Measurements from ENCODE around the gene TMTC4. TPM values are rescaled to one million over a fixed set of nuclear protein-coding genes. Genes with fewer than 3 reads are reported as not detected.

Gene TMTC4
- polyA plus RNA-seq, 2 of the 4 experiments (the other 2 are of a cell fraction), result 15.6 to 17.5 TPM

DNA sequence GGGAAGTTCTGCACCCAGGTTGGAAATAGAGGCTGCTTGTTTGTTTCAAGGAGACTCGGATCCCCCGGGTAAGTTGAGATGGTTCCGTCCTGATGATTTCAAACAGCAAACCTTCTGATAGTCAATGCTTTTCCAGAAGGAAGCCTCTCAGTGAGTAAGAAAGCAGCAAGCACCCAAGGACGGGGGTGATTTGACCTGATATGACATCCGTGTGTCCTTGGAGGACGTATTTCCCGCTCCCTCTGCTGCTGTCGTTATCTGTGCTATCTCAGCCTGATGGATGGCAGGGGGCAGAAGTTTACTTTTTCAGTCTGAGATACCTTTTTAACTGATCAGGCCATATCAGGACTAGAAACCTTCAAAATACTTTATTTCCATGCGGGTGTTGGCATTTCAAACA lies 80.3 kb downstream of the TMTC4 start:
- 73% methylated on average over 9 of the region's 9 CpGs for WGBS (ENCODE audit: missing lambda C conversion rate)
- Histone ChIP-seq H3K4me3 (no peak overlapping the region), H3K4me1 (no peaks in the 10 kb centered on the region), H3K9me3 (no peaks in the 10 kb centered on the region), H3K27ac (no peak overlapping the region), H3K4me2 (no peak overlapping the region)
- FAIRE-seq (no peak), ATAC-seq (no peak), DNase-seq (ENCODE audit: low read depth in 1 of 2, low spot score in 1 of 2) (no peak)
- TF ChIP-seq SMC3 (IDR thresholded peaks at IDR 0.05), result no peak
- TF ChIP-seq MYC (IDR thresholded peaks at IDR 0.05; ENCODE audit: borderline replicate concordance, low read length), result no peak
- TF ChIP-seq GATA3 (IDR thresholded peaks at IDR 0.05; ENCODE audit: borderline replicate concordance), result no peak
- TF ChIP-seq NPAS2 (CRISPR knock-in tag; IDR thresholded peaks at IDR 0.05; ENCODE audit: borderline replicate concordance), result no peak
- no peak for TF ChIP-seq CHD4 (IDR thresholded peaks at IDR 0.05; ENCODE audit: borderline replicate concordance)
- TF ChIP-seq, protein P1, sequence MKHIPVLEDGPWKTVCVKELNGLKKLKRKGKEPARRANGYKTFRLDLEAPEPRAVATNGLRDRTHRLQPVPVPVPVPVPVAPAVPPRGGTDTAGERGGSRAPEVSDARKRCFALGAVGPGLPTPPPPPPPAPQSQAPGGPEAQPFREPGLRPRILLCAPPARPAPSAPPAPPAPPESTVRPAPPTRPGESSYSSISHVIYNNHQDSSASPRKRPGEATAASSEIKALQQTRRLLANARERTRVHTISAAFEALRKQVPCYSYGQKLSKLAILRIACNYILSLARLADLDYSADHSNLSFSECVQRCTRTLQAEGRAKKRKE (CRISPR knock-in tag; IDR thresholded peaks at IDR 0.05; ENCODE audit: low read depth), result no peak
- TF ChIP-seq ZFP36 (IDR thresholded peaks at IDR 0.05; ENCODE audit: borderline replicate concordance, partially characterized antibody), result no peak
- TF ChIP-seq, protein P2, sequence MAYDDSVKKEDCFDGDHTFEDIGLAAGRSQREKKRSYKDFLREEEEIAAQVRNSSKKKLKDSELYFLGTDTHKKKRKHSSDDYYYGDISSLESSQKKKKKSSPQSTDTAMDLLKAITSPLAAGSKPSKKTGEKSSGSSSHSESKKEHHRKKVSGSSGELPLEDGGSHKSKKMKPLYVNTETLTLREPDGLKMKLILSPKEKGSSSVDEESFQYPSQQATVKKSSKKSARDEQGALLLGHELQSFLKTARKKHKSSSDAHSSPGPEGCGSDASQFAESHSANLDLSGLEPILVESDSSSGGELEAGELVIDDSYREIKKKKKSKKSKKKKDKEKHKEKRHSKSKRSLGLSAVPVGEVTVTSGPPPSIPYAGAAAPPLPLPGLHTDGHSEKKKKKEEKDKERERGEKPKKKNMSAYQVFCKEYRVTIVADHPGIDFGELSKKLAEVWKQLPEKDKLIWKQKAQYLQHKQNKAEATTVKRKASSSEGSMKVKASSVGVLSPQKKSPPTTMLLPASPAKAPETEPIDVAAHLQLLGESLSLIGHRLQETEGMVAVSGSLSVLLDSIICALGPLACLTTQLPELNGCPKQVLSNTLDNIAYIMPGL (CRISPR knock-in tag; IDR thresholded peaks at IDR 0.05; ENCODE audit: borderline replicate concordance), result no peak
- TF ChIP-seq, protein P3, sequence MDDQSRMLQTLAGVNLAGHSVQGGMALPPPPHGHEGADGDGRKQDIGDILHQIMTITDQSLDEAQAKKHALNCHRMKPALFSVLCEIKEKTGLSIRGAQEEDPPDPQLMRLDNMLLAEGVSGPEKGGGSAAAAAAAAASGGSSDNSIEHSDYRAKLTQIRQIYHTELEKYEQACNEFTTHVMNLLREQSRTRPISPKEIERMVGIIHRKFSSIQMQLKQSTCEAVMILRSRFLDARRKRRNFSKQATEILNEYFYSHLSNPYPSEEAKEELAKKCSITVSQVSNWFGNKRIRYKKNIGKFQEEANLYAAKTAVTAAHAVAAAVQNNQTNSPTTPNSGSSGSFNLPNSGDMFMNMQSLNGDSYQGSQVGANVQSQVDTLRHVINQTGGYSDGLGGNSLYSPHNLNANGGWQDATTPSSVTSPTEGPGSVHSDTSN (IDR thresholded peaks at IDR 0.05), result no peak
- CTCF ChIA-PET, result interaction anchor here (0.6 kb wide), 1 partner anchor 57 kb away, joined by 3 read pairs; no protein-coding TSS in a partner anchor
- POLR2A ChIA-PET, result no interaction called here

DNA sequence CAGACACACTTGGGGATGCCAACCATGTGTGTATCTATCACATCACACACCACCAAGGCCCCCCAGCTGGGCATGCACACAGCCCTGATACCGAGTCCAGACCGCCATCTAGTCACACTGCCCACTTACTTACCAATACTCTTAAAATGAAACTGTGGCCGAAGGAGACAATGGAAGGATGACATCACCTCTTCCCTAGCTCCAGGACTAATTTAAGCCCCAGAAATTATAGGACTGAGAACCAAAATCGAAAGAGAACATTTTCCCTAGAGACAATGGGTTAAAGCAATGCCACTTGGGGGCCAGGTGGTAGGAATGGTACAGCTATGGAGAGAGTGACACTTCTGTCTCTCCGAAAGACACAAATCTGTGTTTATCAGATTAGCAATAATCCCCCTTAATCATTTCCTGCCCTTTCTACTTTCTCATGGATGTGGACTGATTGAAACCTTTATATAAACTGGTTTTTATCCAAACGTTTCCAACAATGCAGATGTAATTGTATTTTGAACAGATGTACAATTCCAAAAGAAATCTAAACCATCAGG lies 85.3 kb downstream of the TMTC4 start:
- 0 out of 3 replicates have a peak, but pooled peaks cover 4% of the 10 kb centered on the region for H3K4me1 ChIP-seq
- CTCF ChIA-PET, result interaction anchor here (0.6 to 4.2 kb wide), 7 partner anchors 9 to 355 kb away, joined by 3 to 27 read pairs (median 4); no protein-coding TSS in a partner anchor
- no peak for ATAC-seq
- H3K9me3 ChIP-seq, result no peaks in the 10 kb centered on the region
- no peak for FAIRE-seq
- no peak for TF ChIP-seq FOSB (CRISPR knock-in tag; IDR thresholded peaks at IDR 0.05)
- TF ChIP-seq POLR2A (IDR thresholded peaks at IDR 0.05; ENCODE audit: low read length), result no peak
- no peak for TF ChIP-seq KDM1A (IDR thresholded peaks at IDR 0.05; ENCODE audit: low read depth)
- TF ChIP-seq EHMT2 (IDR thresholded peaks at IDR 0.05; ENCODE audit: low read depth), result no peak
- TF ChIP-seq RFX5 (IDR thresholded peaks at IDR 0.05), result no peak
- no peak for TF ChIP-seq MYC (IDR thresholded peaks at IDR 0.05; ENCODE audit: borderline replicate concordance, low read length)
- no peak for TF ChIP-seq JUNB (IDR thresholded peaks at IDR 0.05)
- TF ChIP-seq PHF8 (IDR thresholded peaks at IDR 0.05; ENCODE audit: borderline replicate concordance, low read depth), result no peak
- no peak for TF ChIP-seq ZFP36 (IDR thresholded peaks at IDR 0.05; ENCODE audit: borderline replicate concordance, partially characterized antibody)
- TF ChIP-seq, protein P4, sequence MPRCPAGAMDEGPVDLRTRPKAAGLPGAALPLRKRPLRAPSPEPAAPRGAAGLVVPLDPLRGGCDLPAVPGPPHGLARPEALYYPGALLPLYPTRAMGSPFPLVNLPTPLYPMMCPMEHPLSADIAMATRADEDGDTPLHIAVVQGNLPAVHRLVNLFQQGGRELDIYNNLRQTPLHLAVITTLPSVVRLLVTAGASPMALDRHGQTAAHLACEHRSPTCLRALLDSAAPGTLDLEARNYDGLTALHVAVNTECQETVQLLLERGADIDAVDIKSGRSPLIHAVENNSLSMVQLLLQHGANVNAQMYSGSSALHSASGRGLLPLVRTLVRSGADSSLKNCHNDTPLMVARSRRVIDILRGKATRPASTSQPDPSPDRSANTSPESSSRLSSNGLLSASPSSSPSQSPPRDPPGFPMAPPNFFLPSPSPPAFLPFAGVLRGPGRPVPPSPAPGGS (IDR thresholded peaks at IDR 0.05), result no peak
- no peak for TF ChIP-seq BHLHE40 (IDR thresholded peaks at IDR 0.05; ENCODE audit: low read depth, low read length)
- no peak for TF ChIP-seq FOSL2 (IDR thresholded peaks at IDR 0.05)
- TF ChIP-seq FOSL2 (CRISPR knock-in tag; IDR thresholded peaks at IDR 0.05), result no peak
- TF ChIP-seq NFE2L2 (conservative IDR thresholded peaks at IDR 0.05; ENCODE audit: low read length), result no peak
- TF ChIP-seq, protein P5, sequence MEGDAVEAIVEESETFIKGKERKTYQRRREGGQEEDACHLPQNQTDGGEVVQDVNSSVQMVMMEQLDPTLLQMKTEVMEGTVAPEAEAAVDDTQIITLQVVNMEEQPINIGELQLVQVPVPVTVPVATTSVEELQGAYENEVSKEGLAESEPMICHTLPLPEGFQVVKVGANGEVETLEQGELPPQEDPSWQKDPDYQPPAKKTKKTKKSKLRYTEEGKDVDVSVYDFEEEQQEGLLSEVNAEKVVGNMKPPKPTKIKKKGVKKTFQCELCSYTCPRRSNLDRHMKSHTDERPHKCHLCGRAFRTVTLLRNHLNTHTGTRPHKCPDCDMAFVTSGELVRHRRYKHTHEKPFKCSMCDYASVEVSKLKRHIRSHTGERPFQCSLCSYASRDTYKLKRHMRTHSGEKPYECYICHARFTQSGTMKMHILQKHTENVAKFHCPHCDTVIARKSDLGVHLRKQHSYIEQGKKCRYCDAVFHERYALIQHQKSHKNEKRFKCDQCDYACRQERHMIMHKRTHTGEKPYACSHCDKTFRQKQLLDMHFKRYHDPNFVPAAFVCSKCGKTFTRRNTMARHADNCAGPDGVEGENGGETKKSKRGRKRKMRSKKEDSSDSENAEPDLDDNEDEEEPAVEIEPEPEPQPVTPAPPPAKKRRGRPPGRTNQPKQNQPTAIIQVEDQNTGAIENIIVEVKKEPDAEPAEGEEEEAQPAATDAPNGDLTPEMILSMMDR (IDR thresholded peaks at IDR 0.05), result no peak
- TF ChIP-seq, protein P2 (CRISPR knock-in tag; IDR thresholded peaks at IDR 0.05; ENCODE audit: borderline replicate concordance), result no peak
- TF ChIP-seq, protein P1 (CRISPR knock-in tag; IDR thresholded peaks at IDR 0.05; ENCODE audit: low read depth), result no peak
- no peak for TF ChIP-seq ESRRA (IDR thresholded peaks at IDR 0.05; ENCODE audit: borderline replicate concordance, low read length)
- TF ChIP-seq RNF2 (IDR thresholded peaks at IDR 0.05; ENCODE audit: borderline replicate concordance, low read depth), result no peak
- no peak for TF ChIP-seq HOXB13 (CRISPR knock-in tag; IDR thresholded peaks at IDR 0.05; ENCODE audit: low read depth)
- no peak for TF ChIP-seq CHD2 (IDR thresholded peaks at IDR 0.05; ENCODE audit: low read length, partially characterized antibody)
- peak overlapping the region; percentile 86 to 96; a peak in 4 of 6 replicates for H3K27ac ChIP-seq
- H3K4me2 ChIP-seq, result peak overlapping the region; percentile 75; the same call in 2 of the 3 replicates
- 87% methylated on average over 6 of the region's 6 CpGs for WGBS (ENCODE audit: missing lambda C conversion rate)
- no peak overlapping the region for H3K4me3 ChIP-seq
- POLR2A ChIA-PET, result no interaction called here
- no peak for DNase-seq (ENCODE audit: low read depth in 1 of 2, low spot score in 1 of 2)
